ENCODE measurements around the gene AHDC1.

GRCh38 chr1:27601321-27601770 is 2.6 kb downstream of the AHDC1 start:
- TF ChIP-seq POLR2AphosphoS5 (IDR thresholded peaks at IDR 0.05; ENCODE audit: low read length) = no peak
- TF ChIP-seq USF1 (IDR thresholded peaks at IDR 0.05; ENCODE audit: borderline replicate concordance, extremely low read length, insufficient read depth, low read depth, low read length) = no peak
- TF ChIP-seq POLR2AphosphoS2 (IDR thresholded peaks at IDR 0.05; ENCODE audit: low read depth, low read length) = no peak
